ENCODE data around the gene DTNA.
"Not testable (repeated sequence)": the region's sequence is repeated elsewhere in the genome, so short reads cannot be mapped to it uniquely, and the experiment has no call there.

The DTNA gene

DNA sequence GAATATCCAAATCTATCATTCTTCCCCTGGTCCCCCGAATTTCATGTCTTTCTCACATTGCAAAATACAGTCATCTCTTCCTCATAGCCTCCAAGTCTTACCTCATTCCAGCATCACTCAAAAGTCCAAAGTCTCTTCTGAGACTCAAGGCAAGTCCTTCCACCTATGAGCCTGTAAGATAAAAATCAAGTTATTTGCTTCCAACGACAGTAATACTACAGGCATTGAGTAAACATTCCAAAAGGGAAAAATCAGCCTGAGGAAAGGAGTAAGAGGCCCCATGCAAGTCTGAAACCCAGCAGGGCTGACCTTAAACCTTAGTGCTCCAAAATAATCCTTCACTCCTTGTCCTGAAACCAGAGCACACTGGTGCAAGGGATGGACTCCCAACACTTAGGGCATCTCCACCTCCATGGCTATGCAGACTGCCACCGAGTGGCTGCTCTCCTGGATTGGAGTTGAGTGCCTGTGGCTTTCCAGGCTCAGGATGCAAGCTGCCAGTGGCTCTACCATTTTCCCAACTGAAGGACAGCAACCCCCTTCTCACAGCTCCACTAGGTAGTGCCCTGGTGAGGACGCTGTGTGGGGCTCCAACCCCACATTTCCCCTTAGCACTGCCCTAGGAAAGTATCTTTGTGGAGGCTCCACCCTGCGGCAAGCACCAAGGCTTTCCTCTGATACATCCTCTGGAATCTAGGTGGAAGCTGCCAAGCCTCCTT, 16.3 kb downstream of the DTNA start:
- DNase-seq = no peak

DNA sequence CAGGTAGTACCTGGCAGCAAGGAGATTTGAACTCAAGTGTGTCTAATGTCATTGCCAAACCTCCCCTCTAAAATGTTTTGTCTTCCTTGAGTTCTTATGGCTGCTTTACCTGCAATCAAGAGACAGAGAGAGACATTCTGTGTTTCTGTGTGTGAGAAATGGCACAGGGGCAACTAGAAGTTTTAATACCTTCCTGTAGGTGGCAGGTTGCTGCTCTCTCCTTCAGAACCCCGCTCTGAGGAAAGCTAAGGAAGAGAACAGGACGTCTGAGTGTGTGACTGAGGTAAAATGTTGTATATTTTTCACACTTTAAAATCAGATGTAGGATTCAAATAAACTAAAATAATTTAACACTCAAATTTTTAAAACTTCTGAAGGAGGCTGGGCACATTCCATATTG, 19.2 kb downstream of the DTNA start:
- DNase-seq = no peak

DNA sequence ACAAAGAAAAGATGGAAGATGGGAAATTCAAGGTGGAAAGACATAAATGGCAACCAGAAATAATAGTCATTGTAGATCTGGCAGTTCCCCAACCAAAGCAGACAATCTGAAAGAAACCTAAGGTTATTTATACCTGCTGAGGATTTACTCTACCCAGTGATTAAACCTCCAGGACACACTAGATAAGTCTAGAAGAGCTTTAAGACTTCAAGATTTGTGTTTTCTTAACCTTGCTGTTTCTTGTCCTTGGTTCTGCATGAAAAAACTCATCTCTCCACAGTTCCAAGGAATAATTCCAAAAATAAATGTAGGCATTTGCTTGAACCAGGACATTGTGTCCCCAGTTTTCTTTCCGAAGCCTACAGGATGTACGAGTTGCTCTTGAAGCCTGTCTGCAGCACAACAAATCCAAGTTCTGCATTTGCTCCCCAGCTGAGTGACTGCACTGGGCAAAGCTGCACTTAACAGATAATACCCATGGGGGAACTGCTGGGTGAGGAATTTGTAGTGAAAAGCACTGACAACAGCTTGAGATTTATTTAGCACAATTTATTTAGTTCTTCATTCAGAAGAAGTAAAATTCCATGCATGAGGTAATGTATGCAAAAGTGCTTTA, 19.8 kb downstream of the DTNA start:
- DNase-seq = no peak

DNA sequence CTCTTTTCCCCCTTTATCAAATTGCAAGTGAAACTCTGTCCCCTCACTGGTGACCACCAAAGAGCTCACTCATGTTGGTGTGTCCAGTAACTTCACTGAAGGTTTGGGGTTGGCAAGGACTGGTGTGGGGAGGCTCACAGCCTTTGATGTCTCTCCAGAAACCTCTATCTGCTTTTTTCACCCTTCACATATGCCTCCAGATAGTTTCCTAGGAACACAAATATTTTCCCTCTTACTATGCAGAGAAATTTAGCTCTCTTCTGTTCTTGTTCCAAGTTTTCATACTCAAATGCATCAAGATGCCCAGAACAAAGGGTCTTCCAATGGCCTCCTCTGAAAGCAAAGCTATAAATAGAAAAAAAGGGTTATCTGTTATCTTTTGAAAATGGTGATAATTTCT, 20.7 kb downstream of the DTNA start:
- no peak for DNase-seq

DNA sequence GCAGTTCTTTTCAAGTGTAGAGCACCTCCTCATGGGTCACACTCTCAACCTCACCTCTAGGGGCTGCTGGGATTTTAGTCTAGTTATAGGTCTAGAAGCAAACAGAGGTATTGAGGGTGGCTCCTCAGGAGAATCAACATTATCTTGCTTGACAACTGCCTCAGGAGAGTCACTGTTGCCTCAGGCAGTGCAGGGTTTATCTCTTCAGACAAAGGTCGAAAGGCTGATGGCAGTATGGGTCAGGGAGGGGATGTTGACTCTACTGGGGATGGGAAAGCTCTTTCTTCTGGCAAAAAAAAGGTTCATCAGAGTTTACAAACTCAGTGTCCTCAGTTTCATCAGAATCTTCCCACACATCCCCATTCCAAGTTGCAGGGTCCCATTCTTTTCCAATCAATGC, 24.0 kb downstream of the DTNA start:
- no peak for DNase-seq

DNA sequence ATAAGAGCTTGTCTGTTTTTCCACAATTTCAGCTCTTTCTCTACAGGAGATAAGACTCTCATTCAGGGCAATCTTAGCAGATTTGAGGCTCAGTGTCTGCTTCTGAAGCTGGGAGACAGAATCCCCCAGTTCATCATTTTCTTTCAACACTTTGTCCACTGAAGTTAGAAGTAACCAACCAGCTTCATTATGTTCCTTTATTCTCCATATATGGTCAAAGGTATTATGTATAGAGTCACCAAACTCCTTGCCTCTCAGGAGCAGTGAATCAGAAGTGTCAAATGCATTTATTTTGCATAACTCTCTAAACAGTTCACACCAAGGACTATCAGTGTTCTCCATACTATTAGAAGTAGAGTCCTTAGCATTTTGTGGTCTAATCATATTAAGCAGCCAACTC, 24.4 kb downstream of the DTNA start:
- DNase-seq = not testable (repeated sequence)

DNA sequence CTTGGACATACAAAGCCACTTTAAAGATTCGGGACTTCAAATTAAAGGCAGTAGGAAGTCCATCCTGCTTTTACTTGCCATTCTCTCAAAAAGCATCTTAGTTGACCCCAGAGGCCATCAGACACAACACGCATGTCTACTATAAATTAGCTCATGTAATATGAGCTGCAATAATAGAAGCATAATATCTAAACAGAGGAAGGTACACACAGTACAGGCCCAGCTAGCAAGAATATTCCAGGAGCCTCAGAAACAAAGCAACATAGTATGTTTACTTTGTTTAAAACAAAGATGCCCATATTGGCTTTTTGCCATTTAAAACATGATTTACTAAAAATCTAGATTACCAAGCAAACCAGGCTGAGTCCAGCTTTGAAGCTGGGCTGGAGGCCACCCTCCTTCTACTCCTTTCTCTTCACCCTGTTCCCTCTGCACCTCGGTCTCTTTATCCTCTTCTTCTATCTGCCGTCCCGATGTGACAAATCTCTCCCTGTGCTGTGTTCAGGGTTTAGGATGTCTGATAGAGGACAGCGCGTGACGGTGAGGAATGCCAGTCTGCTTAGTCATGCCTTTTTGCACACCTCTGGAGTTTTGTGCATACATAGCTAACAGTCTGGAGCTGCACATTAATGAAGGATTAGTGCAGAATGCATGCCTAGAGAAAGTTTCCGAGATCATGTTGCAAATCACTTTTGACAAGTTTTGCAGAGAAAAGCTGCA, 28.2 kb downstream of the DTNA start:
- DNase-seq = no peak

DNA sequence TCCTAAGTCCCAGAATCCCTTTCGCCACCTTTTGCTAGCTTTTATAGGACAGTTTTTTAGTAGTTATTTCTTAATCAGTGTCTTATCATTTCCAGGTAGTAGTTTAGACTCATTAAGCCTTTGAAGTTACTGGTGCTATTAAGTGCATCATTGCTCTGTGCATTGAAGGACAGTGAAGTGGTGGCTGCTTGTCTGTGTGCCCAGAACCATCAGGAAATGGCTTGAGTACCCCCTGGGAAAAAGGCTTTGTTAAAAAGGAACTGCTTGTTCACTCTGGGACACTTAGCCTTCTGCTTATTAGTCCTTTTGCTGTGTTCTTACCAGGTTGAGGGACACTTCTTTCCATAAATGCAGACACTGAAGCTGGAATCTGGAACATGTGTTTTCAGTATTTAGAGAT, 30.0 kb downstream of the DTNA start:
- DNase-seq = no peak

DNA sequence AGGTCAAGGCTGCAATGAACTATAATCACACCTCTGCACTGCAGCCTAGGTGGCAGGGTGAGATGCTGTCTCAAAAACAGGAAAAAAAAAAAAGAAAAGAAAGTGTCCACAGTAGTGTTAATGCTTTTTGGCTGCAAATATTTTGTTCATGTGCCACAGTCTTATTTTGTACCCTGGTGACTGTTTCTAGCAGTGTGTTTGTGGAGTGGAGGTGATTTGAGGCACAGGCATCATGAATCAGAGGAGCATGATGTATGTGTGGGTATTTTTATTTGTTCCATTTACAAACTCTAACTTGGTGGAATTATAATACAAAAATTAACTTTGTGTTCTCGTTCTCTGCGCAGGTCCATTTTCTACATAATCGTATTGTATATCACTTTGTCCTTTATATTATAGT, 30.6 kb downstream of the DTNA start:
- no peak for DNase-seq

DNA sequence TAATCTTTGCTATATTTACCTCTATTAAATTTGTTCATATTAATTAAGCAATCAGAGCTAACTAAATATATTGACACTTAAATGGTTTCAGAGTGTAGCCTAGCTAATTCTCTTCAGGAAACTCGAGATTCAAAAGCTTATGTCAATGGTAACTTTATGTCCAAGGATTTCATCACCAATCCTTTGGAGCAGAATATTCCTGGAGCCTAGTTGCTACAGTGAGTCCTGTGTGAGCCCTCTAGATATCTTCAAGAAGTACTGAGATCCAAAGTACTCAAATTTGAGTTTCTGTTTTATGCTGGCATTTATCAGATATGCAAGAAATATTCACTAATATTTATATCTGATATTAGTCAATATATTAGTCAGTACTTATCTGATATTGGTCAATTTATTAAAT, 31.3 kb downstream of the DTNA start:
- DNase-seq = no peak

DNA sequence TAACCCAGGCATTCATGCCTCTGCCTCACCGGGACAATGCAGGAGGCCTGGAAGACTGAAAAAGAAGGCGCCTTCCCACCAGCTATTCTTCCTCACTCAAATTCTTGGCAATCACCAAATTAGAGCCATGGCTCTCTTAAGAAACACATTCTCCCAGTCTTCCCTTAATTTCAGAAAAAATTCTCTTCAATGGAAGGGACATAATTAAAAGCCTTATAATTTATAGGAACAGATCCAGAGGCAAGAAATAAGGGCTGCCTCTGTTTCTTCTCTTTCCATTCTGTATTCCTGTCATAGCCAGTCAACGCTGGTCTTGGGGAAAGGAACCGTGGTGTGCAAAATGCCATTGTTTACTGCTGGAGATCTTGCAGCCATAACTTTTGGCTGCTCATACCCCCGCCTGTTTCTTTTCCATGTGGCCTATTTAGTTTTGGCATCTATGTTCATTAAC, 32.8 kb downstream of the DTNA start:
- peak in 1 of 2 experiments; percentile 5 for DNase-seq

DNA sequence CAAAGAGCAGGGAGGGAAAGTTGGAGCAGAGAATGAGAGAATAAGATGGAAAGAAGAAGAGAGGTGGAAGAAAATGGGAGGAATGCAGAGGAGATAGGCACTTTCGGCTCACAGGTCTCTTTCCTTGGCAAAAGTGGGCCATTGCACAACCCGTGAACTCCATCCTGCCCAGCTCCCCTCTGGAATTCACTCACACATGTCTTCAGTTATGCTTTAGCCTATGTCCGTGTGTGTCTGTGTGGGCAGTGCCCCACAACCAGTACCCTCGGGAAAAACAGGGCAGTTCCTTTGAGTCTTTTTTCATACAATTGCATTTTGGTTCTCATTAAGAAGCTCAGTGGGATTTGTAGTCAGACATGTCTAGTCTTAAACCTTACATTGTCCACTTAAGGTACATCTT, 34.5 kb downstream of the DTNA start:
- DNase-seq = no peak

DNA sequence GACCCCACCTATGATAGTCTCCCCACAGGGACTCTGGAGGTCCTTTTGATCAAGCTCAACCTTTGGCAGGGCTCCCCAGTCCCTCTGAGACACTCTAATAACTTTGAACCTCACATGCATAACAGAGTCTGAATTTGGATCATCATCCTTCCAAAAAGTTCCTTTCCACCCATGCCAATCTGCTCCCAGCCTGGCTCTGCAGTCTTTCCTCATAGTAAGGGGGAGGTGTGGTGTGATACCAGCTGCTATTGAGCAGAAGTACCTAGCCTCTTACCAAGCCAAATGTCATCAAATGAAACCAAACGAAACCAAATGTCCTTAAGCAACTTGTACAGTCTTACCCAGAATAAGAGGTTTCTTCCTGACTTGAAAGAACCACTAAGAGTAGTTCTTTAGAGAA, 36.5 kb downstream of the DTNA start:
- peak in 1 of 2 experiments; percentile 45 for DNase-seq

DNA sequence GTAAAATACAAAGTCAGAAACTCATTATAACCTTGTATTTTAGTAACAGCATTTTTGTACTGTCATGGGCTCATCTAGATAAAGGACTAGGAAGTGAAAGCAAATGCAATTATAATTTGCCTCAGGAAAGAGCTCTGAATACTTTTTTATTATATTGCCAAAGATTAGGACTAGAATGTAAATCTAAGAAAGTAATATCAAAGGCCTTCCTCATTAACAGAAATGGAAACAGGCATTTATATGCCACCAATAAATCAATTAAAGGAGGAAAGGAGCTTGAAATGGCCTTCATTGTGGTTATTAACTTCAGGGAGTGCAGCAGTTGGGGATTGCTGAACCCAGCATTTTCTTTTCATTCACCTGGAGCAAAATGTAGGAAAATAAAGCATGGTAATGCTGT, 39.6 kb downstream of the DTNA start:
- no peak for DNase-seq

DNA sequence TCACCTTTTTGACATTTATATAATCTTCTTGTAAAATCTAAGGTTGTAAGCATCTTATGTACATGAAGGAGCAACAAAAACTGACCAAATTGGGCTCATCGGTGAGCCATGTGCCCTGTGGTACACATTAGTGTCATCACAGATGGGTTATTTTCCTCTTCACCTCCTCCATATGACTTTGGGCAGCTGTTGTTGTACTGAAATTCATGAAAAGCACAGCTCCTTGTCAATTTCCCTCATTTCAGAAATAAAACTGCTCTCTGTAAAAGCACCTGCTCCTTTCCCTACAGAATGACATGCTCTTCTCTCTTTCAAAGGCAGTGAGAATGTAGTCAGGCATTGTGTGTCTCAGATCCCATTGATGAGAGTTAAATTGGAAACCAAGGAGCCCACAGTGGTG, 42.0 kb downstream of the DTNA start:
- peak in 1 of 2 experiments; percentile 37 for DNase-seq

DNA sequence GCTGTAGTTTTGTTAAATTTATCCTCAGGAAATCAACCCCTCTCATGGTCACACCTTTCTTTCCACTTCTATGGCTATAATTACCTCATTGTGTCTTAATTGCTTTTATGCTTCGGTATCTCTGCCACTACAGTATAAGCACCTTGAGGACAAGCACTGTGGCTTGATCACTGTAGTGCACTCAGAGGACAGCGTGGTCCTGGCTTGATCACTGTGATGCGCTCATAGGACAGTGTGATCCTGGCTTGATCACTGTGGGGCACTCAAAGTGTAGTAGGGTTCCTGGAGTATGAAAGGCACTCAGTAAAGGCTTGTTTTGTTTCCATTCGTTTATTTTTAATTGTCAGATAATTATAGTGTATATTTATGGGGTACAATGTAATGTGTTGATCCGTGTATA, 44.2 kb downstream of the DTNA start:
- DNase-seq = no peak

DNA sequence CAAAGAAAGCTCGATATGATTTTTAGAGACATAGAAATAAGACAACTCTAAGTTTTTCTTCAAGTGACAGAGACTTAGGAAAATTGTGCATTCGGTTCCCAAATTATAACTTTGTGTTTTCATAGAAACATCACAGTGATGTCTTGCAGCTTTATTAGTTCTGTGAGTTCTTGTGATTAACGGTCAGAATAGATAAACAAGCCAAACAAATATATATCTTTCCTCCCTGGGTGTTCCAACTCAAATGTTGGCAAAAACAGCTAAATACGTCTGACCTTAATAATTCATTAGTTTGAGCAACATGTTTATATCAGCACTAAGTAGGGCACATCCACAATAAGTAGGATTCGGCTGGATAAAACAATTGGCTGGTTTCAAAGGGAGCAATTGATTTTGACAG, 47.6 kb downstream of the DTNA start:
- no peak for DNase-seq

DNA sequence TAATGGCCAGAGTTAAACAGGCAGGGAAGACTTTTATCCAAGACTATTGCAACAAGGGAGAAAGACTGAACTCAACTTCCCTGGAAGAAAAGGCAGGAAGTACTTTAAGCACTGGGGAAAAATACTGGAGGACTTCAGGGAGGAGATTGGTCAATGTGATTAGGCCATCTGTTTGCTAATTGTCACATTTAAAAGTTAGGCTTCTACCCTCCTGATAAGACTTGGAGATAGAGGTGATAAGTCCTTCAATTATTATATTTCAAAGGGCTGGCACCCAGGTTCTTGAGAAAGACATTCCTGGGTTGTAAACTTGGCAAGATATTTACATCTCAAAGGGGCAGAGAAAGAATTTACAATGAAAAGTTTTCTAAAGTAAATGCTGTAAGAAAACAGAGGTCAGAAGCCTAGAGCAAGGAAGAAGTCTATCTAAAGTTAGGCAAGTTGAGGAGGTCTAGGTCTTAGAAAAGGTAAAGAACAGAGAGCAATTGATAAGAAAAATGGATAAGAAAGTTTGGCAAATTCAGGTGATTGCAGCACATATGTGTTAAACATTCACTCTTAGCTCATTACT, 48.4 kb downstream of the DTNA start:
- DNase-seq = no peak

DNA sequence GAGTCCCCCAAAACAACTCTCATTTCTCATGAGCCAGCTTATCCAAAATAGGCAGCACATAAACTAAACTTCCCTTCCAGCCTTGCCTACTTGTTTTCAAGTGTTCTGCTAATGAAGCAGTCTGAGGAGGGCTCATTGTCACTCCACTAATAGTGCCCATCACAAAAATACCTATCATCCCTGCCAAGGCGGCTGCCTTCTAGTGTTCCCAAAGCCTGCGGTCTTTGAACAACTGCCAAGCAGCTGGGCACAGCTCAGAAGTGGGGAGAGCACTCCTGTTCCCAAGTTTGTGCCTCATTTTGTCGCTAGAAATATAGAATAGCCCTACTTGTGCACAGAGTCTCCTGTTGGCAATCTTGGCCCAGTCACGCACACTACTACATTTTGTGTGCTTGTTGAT, 50.3 kb downstream of the DTNA start:
- DNase-seq = no peak

DNA sequence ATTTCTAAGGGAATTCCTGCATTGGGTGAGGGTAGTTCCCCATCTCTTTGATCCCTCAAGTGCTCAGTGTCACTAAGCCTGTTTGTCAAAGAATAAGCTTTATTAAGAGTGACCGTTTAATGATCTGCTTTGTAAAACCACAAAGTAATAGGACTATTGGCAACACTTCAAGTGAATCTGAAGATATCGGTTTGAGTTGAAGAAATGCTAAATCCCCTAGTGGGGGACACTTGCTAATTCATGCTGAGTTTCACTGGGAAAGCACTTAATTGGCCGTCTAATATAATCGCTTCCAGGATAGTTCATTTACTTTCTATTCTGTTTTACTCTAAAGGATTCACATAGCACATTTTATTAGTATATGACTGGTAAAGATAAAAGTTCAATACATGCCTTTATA, 54.4 kb downstream of the DTNA start:
- DNase-seq = no peak

DNA sequence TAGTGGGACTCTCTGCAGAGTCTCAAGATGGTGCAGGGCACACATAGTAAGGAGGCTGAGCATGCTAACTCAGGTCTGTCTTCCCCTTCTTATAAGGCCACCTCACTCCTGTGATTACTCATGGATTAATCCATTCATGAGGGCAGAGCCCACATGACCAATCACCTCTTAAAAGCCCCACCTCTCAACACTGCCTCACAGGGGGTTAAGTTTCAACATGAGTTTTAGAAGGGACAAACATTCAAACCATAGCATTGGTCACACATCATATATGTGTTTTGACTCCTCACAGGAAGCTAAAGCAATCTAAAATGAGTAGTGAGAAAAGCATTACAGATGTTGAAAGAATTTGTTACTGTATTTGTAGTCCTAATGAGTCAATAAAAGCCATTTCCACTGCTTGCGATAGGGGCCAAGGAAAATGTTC, 57.5 kb downstream of the DTNA start:
- no peak for DNase-seq

DNA sequence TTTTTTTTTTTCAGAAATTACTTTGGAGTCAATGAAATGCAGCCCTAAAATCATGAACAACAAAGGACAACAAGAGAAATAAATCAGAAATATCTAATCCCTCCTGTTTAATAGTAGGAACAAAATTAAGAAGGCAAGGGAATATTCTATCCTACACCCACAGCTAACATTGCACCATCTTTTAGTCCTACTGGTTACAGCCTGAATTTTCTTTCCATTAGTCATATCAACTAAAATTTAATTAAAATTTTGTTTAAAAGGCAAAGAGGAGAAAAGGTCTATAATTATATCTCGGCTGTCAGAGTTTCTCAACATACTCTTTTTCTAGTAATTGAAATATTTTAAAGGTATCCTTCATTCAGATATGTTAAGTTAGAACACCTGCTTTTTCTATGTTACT, 61.9 kb downstream of the DTNA start:
- DNase-seq = no peak

DNA sequence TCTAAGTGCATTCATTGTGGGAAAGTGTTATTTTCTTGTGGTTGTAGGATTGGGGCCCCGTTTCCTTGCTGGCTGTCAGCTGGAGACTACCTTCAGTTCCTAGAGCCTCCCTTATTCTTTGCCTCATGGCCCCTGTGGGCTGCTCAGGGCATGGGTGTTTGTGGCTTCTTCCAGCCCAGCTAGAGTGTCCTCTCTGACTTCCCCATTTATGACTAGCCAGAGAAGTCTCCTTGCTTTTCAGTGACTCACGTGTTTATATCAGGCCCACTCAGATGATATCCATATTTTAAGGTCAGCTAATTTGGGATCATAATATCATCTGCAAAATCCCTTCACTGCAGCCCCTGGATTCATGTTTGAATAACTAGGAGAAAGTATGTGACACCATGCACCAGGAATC, 62.8 kb downstream of the DTNA start:
- DNase-seq = no peak

DNA sequence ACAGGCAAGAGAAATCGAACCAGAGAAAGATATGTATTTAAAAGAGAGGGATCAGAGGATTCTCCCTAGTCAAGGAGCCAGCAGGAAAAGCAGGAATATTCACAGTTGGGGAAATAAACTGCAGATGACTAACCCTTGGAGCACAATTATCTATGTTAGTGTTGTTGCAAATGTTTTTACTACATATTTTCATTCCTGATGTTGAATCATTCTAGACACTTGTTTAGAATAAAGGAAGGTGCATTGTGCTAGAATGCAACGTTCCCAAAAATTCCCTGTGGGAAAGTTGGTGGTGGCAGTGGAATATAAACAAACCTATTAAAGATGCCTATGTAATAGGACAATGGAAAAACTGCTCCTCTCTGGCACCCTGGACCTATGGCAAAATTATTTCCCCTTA, 63.3 kb downstream of the DTNA start:
- DNase-seq = no peak

Measured in NCI-H446 (cell line).